SJCRH30 (cell line): ENCODE measurements around the gene PRAMEF26. TPM values are rescaled to one million over a fixed set of nuclear protein-coding genes. Genes with fewer than 3 reads are reported as not detected.
A peak's percentile ranks its signal among the peaks of the same experiment; 100 is the strongest.
"Not testable (repeated sequence)": the region's sequence is repeated elsewhere in the genome, so short reads cannot be mapped to it uniquely, and the experiment has no call there.

Source experiments
- DNase-seq, 2 experiments: peaks; one replicate each; pipeline ENCODE4 v3.0.0-alpha.2; 2015 to 2020
- H3K27ac ChIP-seq: fragments of 250-450 bp; sonication (Bioruptor Pico); 2 replicates; pipeline ENCODE4 v1.5.1; 2020; ENCODE audit warnings: mild to moderate bottlenecking, moderate library complexity
- H3K27me3 ChIP-seq: fragments of 250-450 bp; sonication (Bioruptor Pico); 2 replicates; pipeline ENCODE4 v1.5.1; 2020; ENCODE audit warnings: mild to moderate bottlenecking, moderate library complexity
- H3K36me3 ChIP-seq: fragments of 250-450 bp; sonication (Bioruptor Pico); 2 replicates; pipeline ENCODE4 v1.5.1; 2020; ENCODE audit warnings: mild to moderate bottlenecking, moderate library complexity
- H3K4me1 ChIP-seq: fragments of 250-450 bp; sonication (Bioruptor Pico); 2 replicates; pipeline ENCODE4 v1.5.1; 2020; ENCODE audit warnings: mild to moderate bottlenecking, moderate library complexity
- H3K4me3 ChIP-seq: fragments of 250-450 bp; sonication (Bioruptor Pico); 2 replicates; pipeline ENCODE4 v1.5.1; 2020; ENCODE audit warnings: mild to moderate bottlenecking, moderate library complexity
- H3K9me3 ChIP-seq: fragments of 250-450 bp; sonication (Bioruptor Pico); replicated peaks from 2 replicates; pipeline ENCODE4 v1.5.1; 2020; ENCODE audit warnings: mild to moderate bottlenecking, moderate library complexity
- total RNA-seq: library from RNA; depleted of rRNA; stranded (reverse); fragments of >200 nt; shearing (Covaris generic); gene quantifications from 2 replicates; pipeline ENCODE4 v1.2.3, GENCODE V29; 2014; rRNA removed

The PRAMEF26 gene
- total RNA-seq, result not detected in 2 replicates

GRCh38 chr1:13155909-13156308 is at the start of gene PRAMEF26:
Gene PRAMEF26 (minus strand): TSS chr1:13156009. CDS start chr1:13153095, 2,914 bp downstream.
- not testable (repeated sequence) for H3K9me3 ChIP-seq, H3K27me3 ChIP-seq, H3K27ac ChIP-seq, H3K4me1 ChIP-seq, H3K36me3 ChIP-seq, H3K4me3 ChIP-seq, DNase-seq

- not testable (repeated sequence) for H3K9me3 ChIP-seq, H3K27ac ChIP-seq
Observed at GRCh38 chr1:13201309-13201708, 45.5 kb upstream of the PRAMEF26 start, which contains the start of gene PRAMEF13. Gene PRAMEF13 (minus strand): TSS chr1:13201409. CDS start chr1:13199589, 1,820 bp downstream.

GRCh38 chr1:13171548-13171947 is 15.7 kb upstream of the PRAMEF26 start, which contains the start of gene PRAMEF9:
Gene PRAMEF9 (plus strand): TSS chr1:13171848. CDS start chr1:13175281, 3,433 bp downstream.
- not testable (repeated sequence) for H3K27ac ChIP-seq, H3K9me3 ChIP-seq, H3K4me1 ChIP-seq, H3K36me3 ChIP-seq, H3K27me3 ChIP-seq, H3K4me3 ChIP-seq
- peak in 1 of 2 experiments; percentile 0 for DNase-seq

More at GRCh38 chr1:13201309-13201708, 45.5 kb upstream of the PRAMEF26 start, which contains the start of gene PRAMEF13:
- not testable (repeated sequence) for H3K4me3 ChIP-seq, DNase-seq, H3K36me3 ChIP-seq, H3K4me1 ChIP-seq, H3K27me3 ChIP-seq

- H3K9me3 ChIP-seq, H3K27ac ChIP-seq, H3K4me3 ChIP-seq, DNase-seq, H3K27me3 ChIP-seq, H3K36me3 ChIP-seq, H3K4me1 ChIP-seq: not testable (repeated sequence)
Observed at GRCh38 chr1:13165531-13165930, 9.7 kb upstream of the PRAMEF26 start, which contains the start of gene HNRNPCL4. Gene HNRNPCL4 (minus strand): TSS chr1:13165631. CDS start chr1:13165467, 164 bp downstream.

- not testable (repeated sequence) for DNase-seq, H3K27ac ChIP-seq, H3K4me1 ChIP-seq, H3K36me3 ChIP-seq, H3K9me3 ChIP-seq, H3K4me3 ChIP-seq, H3K27me3 ChIP-seq
Observed at GRCh38 chr1:13116754-13117153, 39.1 kb downstream of the PRAMEF26 start, which contains the start of gene HNRNPCL2. Gene HNRNPCL2 (minus strand): TSS chr1:13116854. CDS start chr1:13116400, 454 bp downstream.

Other genes starting within 250 kb of the PRAMEF26 start
- not detected in 2 replicates for gene PRAMEF7, start 239.4 kb downstream of the PRAMEF26 start, total RNA-seq
- gene PRAMEF6, start 208.4 kb downstream of the PRAMEF26 start, total RNA-seq, result not detected in 2 replicates
- gene PRAMEF27, start 99.4 kb downstream of the PRAMEF26 start, total RNA-seq, result not detected in 2 replicates
- not detected in 2 replicates for gene HNRNPCL3, start 95.2 kb downstream of the PRAMEF26 start, total RNA-seq
- not detected in 2 replicates for gene PRAMEF25, start 85.2 kb downstream of the PRAMEF26 start, total RNA-seq
- gene HNRNPCL2, start 39.2 kb downstream of the PRAMEF26 start, total RNA-seq, result not detected in 2 replicates
- gene HNRNPCL4, start 9.6 kb upstream of the PRAMEF26 start, total RNA-seq, result not detected in 2 replicates
- gene PRAMEF9, start 15.8 kb upstream of the PRAMEF26 start, total RNA-seq, result not detected in 2 replicates
- gene PRAMEF13, start 45.4 kb upstream of the PRAMEF26 start, total RNA-seq, result not detected in 2 replicates
- gene PRAMEF18, start 70.1 kb upstream of the PRAMEF26 start, total RNA-seq, result not detected in 2 replicates
- gene PRAMEF5, start 98.2 kb upstream of the PRAMEF26 start, total RNA-seq, result not detected in 2 replicates
- gene PRAMEF8, start 129.1 kb upstream of the PRAMEF26 start, total RNA-seq, result not detected in 2 replicates
- not detected in 2 replicates for gene PRAMEF33, start 147.5 kb upstream of the PRAMEF26 start, total RNA-seq
- gene PRAMEF15, start 159.6 kb upstream of the PRAMEF26 start, total RNA-seq, result not detected in 2 replicates
- gene PRAMEF14, start 191.1 kb upstream of the PRAMEF26 start, total RNA-seq, result not detected in 2 replicates
- not detected in 2 replicates for gene PRAMEF19, start 215.9 kb upstream of the PRAMEF26 start, total RNA-seq
- not detected in 2 replicates for gene PRAMEF17, start 233.6 kb upstream of the PRAMEF26 start, total RNA-seq